Activated T-helper 1 cell treated with Interleukin-2 at 50 U/mL for 16 hours (primary cell): ENCODE measurements around the gene PPP1R9A.

Experiments
- DNase-seq: peaks from one replicate; pipeline ENCODE4 v3.0.0-alpha.2; 2020; ENCODE audit warnings: low read depth

The PPP1R9A gene

DNA sequence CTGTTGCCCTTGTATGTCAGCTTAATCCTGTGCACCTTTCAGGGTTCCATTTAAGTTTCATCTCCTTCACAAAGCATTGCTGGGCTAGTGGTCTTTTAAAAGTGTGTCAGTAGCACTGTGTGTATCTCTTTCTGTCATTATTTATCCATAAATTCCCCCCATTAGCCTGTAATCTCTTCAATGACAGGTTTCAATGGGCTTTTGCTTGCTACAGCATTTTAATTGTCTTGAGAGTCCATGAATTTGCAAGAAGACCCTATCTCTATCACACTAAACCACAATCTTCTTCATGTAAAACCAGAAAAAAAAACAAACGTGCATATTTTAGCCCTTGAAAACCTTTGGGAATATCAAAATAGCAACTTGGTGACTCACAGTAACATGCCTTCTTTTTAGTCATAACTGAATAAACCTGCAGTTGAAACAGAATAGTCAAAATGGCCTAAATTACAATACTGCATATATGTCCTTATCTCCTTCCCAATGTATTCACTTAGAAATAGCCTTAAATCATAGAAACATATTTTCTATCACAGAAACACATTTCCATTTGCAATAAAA is 298.4 kb downstream of the PPP1R9A start:
- no peak for DNase-seq

DNA sequence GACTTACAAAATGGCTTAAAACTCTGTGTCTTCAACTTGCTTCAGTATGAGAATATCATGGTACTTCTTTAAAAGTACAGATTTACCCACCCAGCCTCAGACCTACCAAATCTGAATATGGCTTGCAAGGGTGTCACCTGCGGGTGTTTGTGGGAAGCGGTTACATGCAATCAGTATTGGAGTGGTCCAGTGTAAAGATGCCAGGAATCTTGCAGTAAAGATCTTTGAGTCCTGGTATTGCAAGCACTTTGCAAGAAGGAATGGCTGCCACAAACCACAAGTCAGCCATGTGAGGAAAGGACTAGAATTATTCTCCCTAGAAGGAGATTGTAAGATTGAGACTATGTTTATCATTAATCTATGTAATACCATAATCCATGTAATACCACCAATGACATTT is 301.9 kb downstream of the PPP1R9A start:
- no peak for DNase-seq

DNA sequence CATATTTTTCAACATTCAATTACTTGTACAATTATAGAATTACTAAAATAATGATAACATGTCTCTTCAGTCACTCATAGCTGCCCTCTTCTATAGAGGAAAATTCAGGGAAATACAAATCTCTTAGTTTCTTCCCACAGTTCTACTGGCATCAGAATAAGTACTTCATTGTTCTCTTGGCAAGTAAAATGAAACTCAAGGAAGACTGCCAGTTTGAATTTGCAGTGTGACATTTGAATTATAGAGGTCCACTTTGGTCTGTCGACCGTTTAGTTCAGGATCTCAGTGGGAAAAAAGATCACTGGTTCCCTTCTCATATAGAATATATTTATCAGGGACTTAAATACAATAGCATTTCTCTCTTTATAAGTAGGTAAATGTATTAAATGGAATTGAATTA is 302.4 kb downstream of the PPP1R9A start:
- no peak for DNase-seq

- no peak for DNase-seq
Observed at GRCh38 chr7:95213148-95213547, 305.8 kb downstream of the PPP1R9A start.

DNA sequence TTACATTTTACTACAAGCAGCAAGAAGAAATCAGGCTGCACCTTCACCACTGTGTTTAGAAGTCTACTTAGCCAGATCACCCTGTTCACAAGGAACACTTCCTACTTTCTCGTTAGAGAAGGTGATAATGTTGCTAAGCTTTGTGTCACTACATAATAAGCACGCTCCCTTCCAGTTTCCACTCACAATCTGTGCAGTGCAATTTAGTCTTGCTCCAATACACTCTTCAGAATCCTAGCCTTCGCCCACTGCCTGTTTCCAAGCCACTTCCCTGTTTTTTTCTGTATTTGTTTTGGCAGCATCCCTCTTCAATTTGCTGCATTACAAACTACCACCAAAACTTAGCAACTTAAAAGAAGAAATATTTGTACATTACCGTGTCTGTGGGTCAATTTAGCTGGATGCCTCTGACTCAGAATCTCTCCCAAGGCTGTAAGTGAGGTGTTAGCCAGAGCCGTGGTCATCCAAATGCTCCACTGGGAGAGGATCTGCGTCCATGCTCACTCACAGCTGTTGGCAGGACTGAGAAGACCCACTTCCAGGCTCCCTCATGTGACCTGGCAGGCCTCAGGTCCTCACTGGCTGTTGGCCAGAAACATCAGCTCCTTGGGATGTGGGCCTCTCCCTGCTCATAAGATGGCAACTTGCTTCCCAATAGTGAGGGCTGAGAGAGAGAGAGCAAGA is 306.6 kb downstream of the PPP1R9A start:
- no peak for DNase-seq

- no peak for DNase-seq
Observed at GRCh38 chr7:95219721-95220120, 312.3 kb downstream of the PPP1R9A start.

- DNase-seq, result no peak
Observed at GRCh38 chr7:95220328-95220727, 312.9 kb downstream of the PPP1R9A start.

DNA sequence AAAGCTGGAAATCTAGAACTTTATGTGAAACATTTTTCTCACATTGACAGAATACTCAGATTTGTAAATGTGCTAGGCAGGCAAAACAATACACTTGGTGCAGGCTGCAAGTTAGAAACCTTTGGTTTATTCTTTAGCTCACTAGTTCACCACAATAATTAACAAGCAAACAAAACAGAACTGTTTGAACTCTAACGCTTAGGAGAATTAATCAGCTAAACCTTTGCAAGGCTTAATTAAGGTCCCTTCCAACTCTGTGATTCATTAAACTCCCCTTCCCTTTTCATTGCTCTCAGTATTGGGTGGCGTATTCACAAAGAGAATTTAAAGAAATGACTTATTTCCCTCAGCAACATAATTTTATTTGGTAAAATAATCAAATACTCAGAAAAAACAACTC is 317.9 kb downstream of the PPP1R9A start:
- no peak for DNase-seq

DNA sequence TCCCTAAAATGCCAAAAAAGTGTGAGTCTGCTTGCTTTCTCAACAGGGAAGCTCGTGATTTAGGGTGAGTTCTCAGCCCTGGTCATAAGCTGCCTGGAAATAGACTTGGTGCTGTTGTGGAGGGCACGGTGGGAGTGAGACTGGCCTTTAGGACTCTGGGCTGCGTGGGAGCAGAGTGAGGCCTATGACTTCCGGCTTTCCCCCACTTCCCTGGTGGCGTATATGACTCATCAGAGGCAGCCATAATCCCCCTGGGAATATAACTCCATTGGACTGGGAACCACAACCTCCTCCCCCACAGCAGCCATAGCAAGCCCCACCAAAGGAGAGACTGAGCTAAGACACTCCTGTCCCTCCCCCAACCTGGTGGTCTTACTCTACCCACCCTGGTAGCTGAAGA is 321.9 kb downstream of the PPP1R9A start:
- no peak for DNase-seq

DNA sequence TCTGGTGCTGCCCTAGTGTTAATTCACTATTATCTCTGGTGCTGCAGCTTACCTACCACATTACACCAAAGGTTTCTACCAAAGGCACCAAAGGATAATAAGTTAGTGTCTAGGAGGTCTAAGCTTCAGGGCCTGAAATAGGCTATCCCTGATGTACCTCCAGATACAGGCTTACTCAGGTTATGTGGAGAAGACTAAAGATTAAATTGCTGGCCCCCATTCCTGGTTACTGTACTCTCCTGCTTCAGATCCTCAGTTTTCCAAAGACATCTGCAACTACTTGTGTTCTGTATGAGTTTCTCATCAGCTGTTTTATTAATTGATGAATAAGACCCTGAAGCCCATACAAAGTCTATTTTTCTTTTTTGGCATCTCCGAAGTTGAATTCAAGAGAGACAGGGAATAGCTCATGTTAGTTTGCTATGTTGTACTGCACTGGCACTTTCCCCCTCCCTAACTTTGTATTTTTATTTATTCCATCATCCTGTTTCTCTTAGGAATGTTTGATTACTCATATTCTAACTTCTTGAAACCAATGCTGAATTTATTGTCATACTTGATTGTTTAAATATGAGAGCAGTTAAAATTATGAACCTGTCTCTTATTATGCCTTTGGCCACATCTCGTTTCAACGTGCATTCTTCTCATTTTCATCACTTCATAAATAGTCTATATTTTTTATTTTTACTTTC is 331.0 kb downstream of the PPP1R9A start:
- DNase-seq, result no peak

DNA sequence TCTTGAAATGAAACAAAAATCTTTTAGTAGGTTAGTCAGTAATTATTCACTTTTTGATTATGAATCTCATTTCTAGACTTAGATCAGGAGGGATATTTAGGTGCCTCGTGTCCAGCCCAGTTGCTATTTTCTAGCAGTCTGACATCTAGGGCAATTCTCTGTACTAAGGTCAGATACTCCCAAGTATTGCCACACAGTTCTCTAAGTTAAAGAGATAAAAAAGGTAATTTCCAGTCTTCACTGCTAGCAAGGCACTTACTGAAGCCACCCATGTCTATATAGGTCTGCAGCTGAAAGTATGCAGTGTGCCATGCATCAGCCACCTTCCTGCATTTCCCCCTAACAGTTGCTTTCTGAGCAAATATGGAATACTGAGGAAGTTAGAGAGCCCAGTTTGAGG is 333.5 kb downstream of the PPP1R9A start:
- DNase-seq, result no peak

- DNase-seq, result no peak
Observed at GRCh38 chr7:95242266-95242665, 334.9 kb downstream of the PPP1R9A start.

GRCh38 chr7:95244616-95245015 is 337.2 kb downstream of the PPP1R9A start:
- DNase-seq, result no peak

DNA sequence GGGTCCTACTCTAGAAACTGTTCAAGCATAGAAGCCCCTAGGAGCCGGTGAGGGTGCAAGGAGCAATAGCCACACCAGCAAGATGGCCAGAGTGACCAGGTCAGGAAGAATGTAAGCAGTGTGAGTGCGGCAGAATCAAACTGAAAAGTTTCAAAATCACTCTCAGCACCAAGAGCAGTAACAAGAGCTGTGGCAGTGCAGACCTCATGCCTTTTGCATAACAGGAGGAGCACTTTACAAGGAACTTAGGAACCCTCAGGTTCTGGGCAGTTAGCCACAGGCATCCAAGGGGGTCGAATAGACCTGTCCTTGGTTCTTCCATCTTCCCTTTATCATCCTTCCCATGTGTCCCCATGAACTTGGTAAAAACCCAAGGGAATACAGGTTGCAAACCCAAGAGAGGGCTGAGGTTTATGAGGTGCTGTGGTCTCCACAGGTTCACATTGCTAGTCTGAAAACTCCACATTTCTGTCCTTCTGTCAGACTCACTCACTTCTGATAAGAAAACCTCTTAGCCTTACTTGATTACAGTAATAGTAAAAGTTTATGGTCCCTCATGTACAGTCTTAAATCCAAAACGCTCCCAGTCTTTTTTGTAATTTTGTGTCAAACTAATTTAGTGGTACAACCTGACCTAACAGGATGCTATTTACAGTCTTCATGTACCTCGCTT is 338.6 kb downstream of the PPP1R9A start:
- DNase-seq, result no peak

DNA sequence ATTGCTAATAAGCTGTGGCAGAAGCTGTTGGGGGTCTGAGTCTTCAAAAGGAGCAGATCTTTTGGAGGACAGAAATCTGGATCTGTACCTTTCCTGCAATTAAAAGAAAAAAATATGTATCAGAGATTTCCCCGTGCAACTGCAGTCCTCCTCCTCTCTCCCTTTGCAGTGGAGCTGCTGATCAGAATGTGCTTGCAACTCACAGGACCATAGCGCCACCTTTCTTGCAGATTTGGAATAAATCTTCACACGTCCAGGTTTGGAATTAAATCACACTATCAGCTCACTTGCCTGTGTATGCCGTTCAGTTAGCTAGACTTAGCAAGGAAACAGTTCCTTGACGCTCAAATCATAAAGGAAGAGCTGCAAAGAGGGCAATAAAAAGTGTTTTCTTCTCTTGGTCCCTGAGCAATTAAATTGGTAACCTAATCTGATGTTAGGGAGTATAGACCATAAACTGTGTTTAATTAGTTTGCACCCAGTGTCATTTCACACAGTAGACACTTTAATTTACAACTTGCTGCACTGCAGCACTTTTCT is 339.5 kb downstream of the PPP1R9A start:
- no peak for DNase-seq

DNA sequence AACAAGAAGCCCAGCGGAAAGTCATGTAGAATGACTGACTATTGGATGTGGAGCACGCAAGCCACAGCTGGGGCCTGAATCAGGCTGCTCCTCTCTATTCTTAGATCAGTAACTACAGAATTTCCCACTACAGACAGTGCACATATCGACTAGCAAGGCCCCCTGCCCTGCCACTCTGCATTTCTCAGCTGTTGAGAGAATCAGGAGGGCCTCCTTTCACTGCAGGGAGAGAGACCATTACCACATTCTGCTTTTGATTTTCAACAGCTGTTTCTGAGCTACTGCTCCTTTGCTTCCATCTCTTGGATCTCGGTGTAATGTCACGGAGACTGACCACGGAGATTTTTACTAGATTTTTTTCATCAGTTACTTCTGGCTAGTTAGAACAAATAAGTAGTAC is 343.2 kb downstream of the PPP1R9A start:
- no peak for DNase-seq

GRCh38 chr7:95251966-95252365 is 344.6 kb downstream of the PPP1R9A start:
- no peak for DNase-seq

DNA sequence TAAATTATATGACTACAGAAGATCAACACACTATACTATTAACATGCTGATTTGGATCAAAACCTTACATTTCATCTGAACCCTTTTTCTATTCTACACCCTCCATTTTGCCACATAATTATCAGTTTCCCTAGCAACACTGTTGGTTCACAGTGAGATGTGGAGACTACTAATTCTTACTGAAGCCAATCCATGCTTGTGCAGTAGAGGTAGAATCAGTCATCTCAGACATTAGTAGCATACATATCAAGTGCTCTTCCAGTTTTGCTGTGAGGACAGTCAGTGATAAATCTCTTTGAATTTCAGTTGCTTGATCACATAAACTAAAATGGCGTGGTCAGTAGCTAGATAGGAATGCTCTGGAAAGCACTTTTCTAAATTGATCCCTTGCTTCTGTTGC is 346.6 kb downstream of the PPP1R9A start:
- no peak for DNase-seq

DNA sequence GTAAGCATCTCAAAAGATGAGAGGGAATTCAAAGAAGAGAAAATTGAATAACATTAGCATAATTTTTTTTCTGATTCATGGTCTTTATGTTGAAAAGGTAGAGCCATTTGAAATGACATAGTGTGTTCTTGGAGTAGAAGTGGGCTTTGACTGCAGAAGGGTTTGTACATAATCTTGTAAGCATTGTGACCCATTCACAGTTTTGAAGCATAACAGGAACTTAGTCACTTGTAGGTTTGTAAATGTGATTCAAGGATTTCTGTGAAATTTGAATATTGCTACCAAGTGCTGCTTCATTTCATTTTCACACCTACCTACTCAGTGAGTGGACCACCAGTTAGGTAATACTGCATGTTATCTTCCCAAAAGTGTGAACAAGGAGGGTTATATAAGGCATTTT is 348.3 kb downstream of the PPP1R9A start:
- no peak for DNase-seq

- DNase-seq, result no peak
Observed at GRCh38 chr7:95261895-95262415, 354.6 kb downstream of the PPP1R9A start.

DNA sequence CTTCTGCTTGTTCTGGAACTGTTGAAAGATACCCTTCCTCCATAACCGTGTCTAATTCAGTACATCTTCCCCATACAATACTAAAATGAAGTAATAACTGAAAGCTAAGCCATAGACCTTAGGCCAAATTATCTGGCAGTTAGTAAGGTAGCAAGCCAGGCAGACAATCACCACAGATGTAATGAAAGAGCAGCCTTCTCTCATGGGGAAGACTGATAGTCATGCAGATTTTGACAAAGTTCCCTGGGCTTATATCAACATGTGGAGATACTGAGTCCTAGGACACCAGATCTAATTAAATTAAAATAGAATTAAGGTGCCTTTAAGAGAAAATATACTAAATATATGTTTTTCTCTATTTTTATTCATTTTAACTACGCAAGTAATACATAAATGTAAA is 355.5 kb downstream of the PPP1R9A start:
- no peak for DNase-seq

- DNase-seq, result no peak
Observed at GRCh38 chr7:95263785-95264362, 356.5 kb downstream of the PPP1R9A start.
